LNCaP clone FGC (cell line): ENCODE results near the gene RBM27.

Experiments
- DNase-seq: peaks from one replicate; pipeline ENCODE4 v3.0.0-alpha.2; 2011; ENCODE audit warnings: low read depth
- H3K4me3 ChIP-seq: 2 replicates; pipeline ENCODE4 v1.5.1; 2011; ENCODE audit warnings: mild to moderate bottlenecking, low read depth, low read length, control low read depth
- CTCF ChIP-seq: IDR thresholded peaks from 2 replicates; pipeline ENCODE4 v1.5.1; 2012; ENCODE audit warnings: mild to moderate bottlenecking; ENCODE audit not compliant: control insufficient read depth, insufficient read depth; ENCODE audit errors: extremely low read depth

The RBM27 gene

GRCh38 chr5:146222005-146222404, 18.6 kb downstream of the RBM27 start:
- DNase-seq, result no peak
- TF ChIP-seq CTCF, result no peak
- no peak overlapping the region for H3K4me3 ChIP-seq

GRCh38 chr5:146223179-146223578, 19.8 kb downstream of the RBM27 start:
- no peak for TF ChIP-seq CTCF
- no peak for DNase-seq
- H3K4me3 ChIP-seq, result no peak overlapping the region

GRCh38 chr5:146229222-146229621, 25.8 kb downstream of the RBM27 start:
- no peak for TF ChIP-seq CTCF
- no peak for DNase-seq

GRCh38 chr5:146232223-146232622, 28.8 kb downstream of the RBM27 start:
- no peak for DNase-seq
- no peak overlapping the region for H3K4me3 ChIP-seq
- no peak for TF ChIP-seq CTCF

More at GRCh38 chr5:146229222-146229621, 25.8 kb downstream of the RBM27 start:
- no peak overlapping the region for H3K4me3 ChIP-seq

GRCh38 chr5:146233441-146233840, 30.0 kb downstream of the RBM27 start:
- no peak for TF ChIP-seq CTCF

GRCh38 chr5:146238973-146239372, 35.6 kb downstream of the RBM27 start:
- no peak for TF ChIP-seq CTCF
- no peak for DNase-seq
- H3K4me3 ChIP-seq, result no peak overlapping the region

More at GRCh38 chr5:146233441-146233840, 30.0 kb downstream of the RBM27 start:
- DNase-seq, result no peak
- no peak overlapping the region for H3K4me3 ChIP-seq

GRCh38 chr5:146240951-146241350, 37.5 kb downstream of the RBM27 start:
- no peak for TF ChIP-seq CTCF
- H3K4me3 ChIP-seq, result no peak overlapping the region
- no peak for DNase-seq
